A549 (cell line): ENCODE results near the gene KRTAP16-1. TPM values are rescaled to one million over a fixed set of nuclear protein-coding genes. Genes with fewer than 3 reads are reported as not detected.

ENCODE experiments used
- ATAC-seq, 2 experiments: fragments of 200-7000 bp in 1 of 2; fragments of >200 bp in 1 of 2; cut with Nextera tagmentation in 1 of 2; cut with Tn5 transposase in 1 of 2; 3 replicates each; pipeline versions ENCODE4 v1.8.0 to v1.9.1; 2018 to 2020; ENCODE audit warnings: mild to moderate bottlenecking in 1 of 2, moderate library complexity in 1 of 2
- CTCF ChIA-PET: fragments of 300-600 bp; sonication (Branson Sonifier 250); formaldehyde crosslinking; extraction: SDS; loops from one replicate; lab custom pipeline; 2021; ENCODE audit warnings: antibody characterized with exemption, inconsistent platforms; lab: Yijun Ruan, JAX
- POLR2A ChIA-PET: fragments of 350-600 bp; formaldehyde crosslinking; extraction: SDS; loops from one replicate; lab custom pipeline; 2021; ENCODE audit warnings: antibody characterized with exemption, inconsistent platforms; lab: Yijun Ruan, JAX
- DNase-seq, 2 experiments: peaks; one replicate each; pipeline versions ENCODE4 v3.0.0 to v3.0.0-alpha.2; 2011 to 2016; ENCODE audit warnings: low read depth in 1 of 2, low spot score in 1 of 2
- FAIRE-seq: peaks from 2 replicates; lab custom pipeline; 2011; peaks lifted over from hg19 to GRCh38; lab: Jason Lieb, UNC
- H3K27ac ChIP-seq, 2 experiments: fragments of >200 bp; sonication (Bioruptor Twin); formaldehyde crosslinking; 3 replicates each; pipeline ENCODE4 v1.5.1; 2016 to 2017
- H3K4me1 ChIP-seq: fragments of >200 bp; sonication (Bioruptor Twin); formaldehyde crosslinking; 3 replicates; pipeline ENCODE4 v1.6.1; 2016
- H3K4me2 ChIP-seq: fragments of >200 bp; sonication (Bioruptor Twin); formaldehyde crosslinking; 3 replicates; pipeline ENCODE4 v1.6.1; 2016
- H3K4me3 ChIP-seq: fragments of >200 bp; sonication (Bioruptor Twin); formaldehyde crosslinking; 3 replicates; pipeline ENCODE4 v1.5.1; 2016
- H3K9me3 ChIP-seq: fragments of >200 bp; sonication (Bioruptor Twin); formaldehyde crosslinking; 3 replicates; pipeline ENCODE4 v1.6.1; 2016
- BHLHE40 ChIP-seq: IDR thresholded peaks from 2 replicates; pipeline ENCODE4 v1.6.1; 2012; ENCODE audit warnings: low read depth, low read length, inconsistent platforms
- CEBPB ChIP-seq, 2 experiments: fragments of >200 bp in 1 of 2; sonication (Bioruptor Twin) in 1 of 2; formaldehyde crosslinking in 1 of 2; IDR thresholded peaks; 2 replicates each; pipeline ENCODE4 v1.6.1; 2012 to 2016
- CHD2 ChIP-seq: fragments of 150-350 bp; IDR thresholded peaks from 2 replicates; pipeline ENCODE4 v1.6.1; 2014; ENCODE audit warnings: low read length; ENCODE audit not compliant: partially characterized antibody
- CTCF ChIP-seq: fragments of >200 bp; sonication (Bioruptor Twin); formaldehyde crosslinking; IDR thresholded peaks from 3 replicates; pipeline ENCODE4 v1.5.1; 2016
- EHMT2 ChIP-seq: fragments of 200-600 bp; sonication (generic); IDR thresholded peaks from 2 replicates; pipeline ENCODE4 v1.6.1; 2016; ENCODE audit warnings: antibody characterized with exemption, low read depth, mild to moderate bottlenecking, moderate library complexity
- FOSL2 ChIP-seq, 2 experiments: fragments of 450-650 bp in 1 of 2; fragments of >200 bp in 1 of 2; sonication (Bioruptor Twin) in 1 of 2; formaldehyde crosslinking; IDR thresholded peaks; 2 replicates each; pipeline versions ENCODE4 v1.5.0 to v1.6.1; 2016 to 2020; ENCODE audit warnings: mild to moderate bottlenecking in 1 of 2, moderate library complexity in 1 of 2
- FOXS1 ChIP-seq: fragments of 250-450 bp; sonication (Bioruptor Pico); IDR thresholded peaks from 2 replicates; pipeline ENCODE4 v1.5.0; 2020; ENCODE audit warnings: mild to moderate bottlenecking, moderate library complexity
- GATA3 ChIP-seq: IDR thresholded peaks from 2 replicates; pipeline ENCODE4 v1.6.1; 2012; ENCODE audit warnings: borderline replicate concordance
- HDAC2 ChIP-seq: fragments of 200-600 bp; sonication (generic); IDR thresholded peaks from 2 replicates; pipeline ENCODE4 v1.6.1; 2016
- HEYL ChIP-seq: fragments of 250-450 bp; sonication (Bioruptor Pico); IDR thresholded peaks from 2 replicates; pipeline ENCODE4 v1.8.0; 2021; ENCODE audit warnings: mild to moderate bottlenecking, moderate library complexity
- HOXB5 ChIP-seq: fragments of 250-450 bp; sonication (Bioruptor Pico); IDR thresholded peaks from 2 replicates; pipeline ENCODE4 v1.5.0; 2020; ENCODE audit warnings: mild to moderate bottlenecking, moderate library complexity
- JUN ChIP-seq, 2 experiments: fragments of >200 bp; sonication (Bioruptor Twin); formaldehyde crosslinking; IDR thresholded peaks; 2 replicates in 1 of 2; 3 replicates in 1 of 2; pipeline ENCODE4 v1.6.1; 2016 to 2017
- MAFK ChIP-seq: fragments of 450-650 bp; IDR thresholded peaks from 2 replicates; pipeline ENCODE4 v1.6.1; 2014; ENCODE audit not compliant: partially characterized antibody
- MAX ChIP-seq: IDR thresholded peaks from 2 replicates; pipeline ENCODE4 v1.6.1; 2012
- MAZ ChIP-seq: fragments of 150-350 bp; IDR thresholded peaks from 2 replicates; pipeline ENCODE4 v1.6.1; 2014; ENCODE audit warnings: antibody characterized with exemption, low read depth, low read length, borderline replicate concordance
- POLR2AphosphoS2 ChIP-seq: conservative IDR thresholded peaks from 2 replicates; pipeline ENCODE4 v1.6.1; 2012; ENCODE audit warnings: low read length, improper control_type of control experiment, inconsistent platforms
- RAD21 ChIP-seq, 2 experiments: fragments of >200 bp in 1 of 2; sonication (Bioruptor Twin) in 1 of 2; formaldehyde crosslinking in 1 of 2; IDR thresholded peaks in 1 of 2; conservative IDR thresholded peaks in 1 of 2; 2 replicates in 1 of 2; 3 replicates in 1 of 2; pipeline ENCODE4 v1.6.1; 2012 to 2018; ENCODE audit warnings: inconsistent platforms in 1 of 2
- RARB ChIP-seq: fragments of 250-450 bp; sonication (Bioruptor Pico); IDR thresholded peaks from 2 replicates; pipeline ENCODE4 v1.8.0; 2021; ENCODE audit warnings: mild to moderate bottlenecking, moderate library complexity
- SMC3 ChIP-seq: fragments of >200 bp; sonication (Bioruptor Twin); formaldehyde crosslinking; IDR thresholded peaks from 3 replicates; pipeline ENCODE4 v1.6.1; 2018; ENCODE audit warnings: inconsistent platforms
- SREBF2 ChIP-seq: fragments of 450-650 bp; IDR thresholded peaks from 2 replicates; pipeline ENCODE4 v1.6.1; 2014; ENCODE audit warnings: mild to moderate bottlenecking, moderate library complexity
- TFCP2L1 ChIP-seq: fragments of 250-450 bp; sonication (Bioruptor Pico); IDR thresholded peaks from 2 replicates; pipeline ENCODE4 v1.5.0; 2021; ENCODE audit warnings: mild to moderate bottlenecking
- TP53 ChIP-seq: fragments of 250-450 bp; sonication (Bioruptor Pico); IDR thresholded peaks from 2 replicates; pipeline ENCODE4 v1.5.0; 2021; ENCODE audit warnings: mild to moderate bottlenecking, moderate library complexity
- USF2 ChIP-seq: fragments of 450-650 bp; IDR thresholded peaks from 2 replicates; pipeline ENCODE4 v1.6.1; 2014; ENCODE audit warnings: antibody characterized with exemption
- ZFP36 ChIP-seq: fragments of 450-650 bp; IDR thresholded peaks from 2 replicates; pipeline ENCODE4 v1.6.1; 2014; ENCODE audit warnings: borderline replicate concordance; ENCODE audit not compliant: partially characterized antibody
- WGBS: methylation state at CpG from one replicate; pipeline ENCODE4 v1.1.6; 2017; ENCODE audit errors: missing lambda C conversion rate; 5-methylcytosine and 5-hydroxymethylcytosine counted together
- polyA plus RNA-seq, 4 experiments: library from polyadenylated mRNA; depleted of rRNA in 3 of 4; stranded (reverse); fragments of >200 nt; fragmentation: RNase III in 1 of 4; extraction: RNeasy Plus Mini Kit Qiagen cat#74134 plus additional on column Dnase treatment in 1 of 4; gene quantifications; 2 replicates in 3 of 4; 3 replicates in 1 of 4; pipeline ENCODE4 v1.2.3, GENCODE V29; 2011 to 2017
- TF ChIP-seq, protein P1 (sequence below): fragments of >200 bp; sonication (Bioruptor Twin); formaldehyde crosslinking; IDR thresholded peaks from 2 replicates; pipeline ENCODE4 v1.6.1; 2016

The KRTAP16-1 gene
- polyA plus RNA-seq, 2 of the 4 experiments (the other 2 are of a cell fraction) = not detected

- TF ChIP-seq USF2 = no peak
These were observed 22.5 kb upstream of the KRTAP16-1 start (continued) for GRCh38 chr17:41331606-41332005.

GRCh38 chr17:41329279-41329948, 20.3 kb upstream of the KRTAP16-1 start:
- POLR2A ChIA-PET = interaction anchor here (0.6 to 1.0 kb wide), 3 partner anchors 219 to 425 kb away, joined by 3 to 9 read pairs (median 5); no protein-coding TSS in a partner anchor

DNA sequence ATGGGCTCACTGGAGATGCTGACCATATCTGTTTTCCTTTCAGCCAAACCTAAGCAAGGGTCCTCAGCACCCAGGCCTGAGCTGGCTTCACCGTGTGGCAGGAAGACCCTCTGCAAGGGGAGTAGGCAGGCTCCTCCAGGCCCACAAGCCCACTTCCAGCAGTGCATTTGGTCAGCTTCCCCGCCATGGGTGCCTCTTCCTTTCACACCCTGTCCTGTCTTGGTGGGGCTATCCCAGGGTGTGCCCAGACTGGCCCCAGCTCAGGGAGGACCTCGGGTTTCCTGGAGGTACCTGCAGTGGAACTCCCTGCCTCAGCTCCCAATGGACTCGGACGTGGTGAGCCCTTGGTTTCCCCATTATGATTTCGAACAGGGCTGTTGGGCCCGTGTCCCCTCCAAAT, 19.1 kb upstream of the KRTAP16-1 start:
- H3K27ac ChIP-seq = no peak overlapping the region
- FAIRE-seq (no peak), DNase-seq (no peak), ATAC-seq (no peak)
- H3K4me3 ChIP-seq = no peak overlapping the region
- ChIA-PET POLR2A (no interaction called here), CTCF (interaction anchor here (0.8 to 5.3 kb wide), 25 partner anchors 10 to 525 kb away, joined by 3 to 40 read pairs (median 9); partner anchors contain the start of gene KRTAP17-1)
- H3K4me2 ChIP-seq = no peak overlapping the region
- 89% methylated on average over 7 of the region's 7 CpGs for WGBS
- no peaks in the 10 kb centered on the region for H3K4me1 ChIP-seq
- H3K9me3 ChIP-seq = no peaks in the 10 kb centered on the region
- no peak for TF ChIP-seq HOXB5 (CRISPR knock-in tag)
- no peak for TF ChIP-seq TFCP2L1 (CRISPR knock-in tag)
- TF ChIP-seq ZFP36 = no peak
- TF ChIP-seq JUN (IDR thresholded peaks at IDR 0.05) = no peak
- TF ChIP-seq POLR2AphosphoS2 = no peak
- TF ChIP-seq CTCF = no peak
- no peak for TF ChIP-seq HDAC2
- no peak for TF ChIP-seq MAFK
- no peak for TF ChIP-seq FOXS1 (CRISPR knock-in tag)
- TF ChIP-seq, protein P1, sequence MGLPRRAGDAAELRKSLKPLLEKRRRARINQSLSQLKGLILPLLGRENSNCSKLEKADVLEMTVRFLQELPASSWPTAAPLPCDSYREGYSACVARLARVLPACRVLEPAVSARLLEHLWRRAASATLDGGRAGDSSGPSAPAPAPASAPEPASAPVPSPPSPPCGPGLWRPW = no peak
- no peak for TF ChIP-seq SREBF2
- no peak for TF ChIP-seq TP53
- no peak for TF ChIP-seq FOSL2 (IDR thresholded peaks at IDR 0.05)
- TF ChIP-seq FOSL2 (CRISPR knock-in tag; IDR thresholded peaks at IDR 0.05) = no peak
- TF ChIP-seq GATA3 = no peak
- TF ChIP-seq HEYL (CRISPR knock-in tag) = no peak
- no peak for TF ChIP-seq EHMT2
- TF ChIP-seq BHLHE40 = no peak
- no peak for TF ChIP-seq CHD2
- no peak for TF ChIP-seq RARB (CRISPR knock-in tag)

More at GRCh38 chr17:41329279-41329948, 20.3 kb upstream of the KRTAP16-1 start:
- H3K4me2 ChIP-seq = no peak overlapping the region
- H3K4me1 ChIP-seq = no peaks in the 10 kb centered on the region
- TF ChIP-seq CTCF (peak; percentile 73), CEBPB (IDR thresholded peaks at IDR 0.05) (no peak), MAZ (0 out of 2 replicates have a peak, but pooled peaks have one; percentile 26), SMC3 (peak; percentile 89), RAD21 (conservative IDR thresholded peaks at IDR 0.05 in 1 of 2, IDR thresholded peaks at IDR 0.05 in 1 of 2) (peak; percentile 88 to 95), MAX (peak; percentile 65)
- WGBS = 39% methylated on average over 11 of the region's 13 CpGs
- CTCF ChIA-PET = interaction anchor here (0.6 to 5.5 kb wide), 56 partner anchors 7 to 727 kb away, joined by 3 to 40 read pairs (median 4); partner anchors contain the start of genes KRTAP16-1, KRTAP17-1 and KRTAP29-1
- peak overlapping the region in 1 of 2 experiments; percentile 44; a peak in 1 of 6 replicates for H3K27ac ChIP-seq
- H3K9me3 ChIP-seq = no peaks in the 10 kb centered on the region
- peak; percentile 86 for FAIRE-seq
- no peak overlapping the region for H3K4me3 ChIP-seq
- DNase-seq = peak; percentile 78 to 79
- ATAC-seq = peak; percentile 75 to 95
